ENCODE results near the gene OASL. TPM values are rescaled to one million over a fixed set of nuclear protein-coding genes. Genes with fewer than 3 reads are reported as not detected.

The OASL gene
- total and polyA plus RNA-seq, 2 experiments from 2014 or later, result 0.27 to 0.47 TPM

DNA sequence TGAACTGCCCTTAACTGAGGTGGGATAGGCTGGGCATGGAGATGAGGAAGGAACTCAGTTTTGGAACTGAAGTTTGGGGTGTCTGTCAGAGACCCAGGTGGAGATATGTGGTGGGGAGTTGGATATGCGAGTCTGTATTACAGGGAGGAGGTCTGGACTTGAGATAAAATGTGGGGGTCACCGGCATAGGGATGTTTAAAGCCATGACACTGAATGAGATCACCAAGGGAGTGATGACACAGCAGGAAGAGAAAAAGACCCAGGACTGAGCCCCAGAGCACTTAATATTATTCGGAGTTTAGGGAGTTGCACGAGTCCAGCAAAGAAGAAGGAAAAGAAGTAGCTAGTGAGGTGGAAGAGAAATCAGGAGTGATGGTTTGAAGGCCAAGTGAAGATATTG is 4.0 kb upstream of the OASL start:
- H3K9me2 ChIP-seq (replicated peaks; ENCODE audit: insufficient read depth), result no peaks in the 10 kb centered on the region
- H3K4me1 ChIP-seq (ENCODE audit: insufficient read depth), result no peaks in the 10 kb centered on the region
- no peaks in the 10 kb centered on the region for H3K9me3 ChIP-seq (ENCODE audit: low read depth)
- H3K79me2 ChIP-seq, result no peaks in the 10 kb centered on the region
- H4K20me1 ChIP-seq (ENCODE audit: insufficient read depth, poor library complexity, severe bottlenecking), result no peaks in the 10 kb centered on the region
- no peaks in the 10 kb centered on the region for H3K27me3 ChIP-seq
- H3K4me2 ChIP-seq, result no peak overlapping the region
- no peaks in the 10 kb centered on the region for H3K36me3 ChIP-seq (replicated peaks; ENCODE audit: insufficient read depth, low read depth)
- WGBS (ENCODE audit: low lambda C conversion rate, missing lambda C conversion rate), result 84% methylated on average over 4 of the region's 4 CpGs
- no peak overlapping the region for H3K4me3 ChIP-seq
- TF ChIP-seq, protein P1, sequence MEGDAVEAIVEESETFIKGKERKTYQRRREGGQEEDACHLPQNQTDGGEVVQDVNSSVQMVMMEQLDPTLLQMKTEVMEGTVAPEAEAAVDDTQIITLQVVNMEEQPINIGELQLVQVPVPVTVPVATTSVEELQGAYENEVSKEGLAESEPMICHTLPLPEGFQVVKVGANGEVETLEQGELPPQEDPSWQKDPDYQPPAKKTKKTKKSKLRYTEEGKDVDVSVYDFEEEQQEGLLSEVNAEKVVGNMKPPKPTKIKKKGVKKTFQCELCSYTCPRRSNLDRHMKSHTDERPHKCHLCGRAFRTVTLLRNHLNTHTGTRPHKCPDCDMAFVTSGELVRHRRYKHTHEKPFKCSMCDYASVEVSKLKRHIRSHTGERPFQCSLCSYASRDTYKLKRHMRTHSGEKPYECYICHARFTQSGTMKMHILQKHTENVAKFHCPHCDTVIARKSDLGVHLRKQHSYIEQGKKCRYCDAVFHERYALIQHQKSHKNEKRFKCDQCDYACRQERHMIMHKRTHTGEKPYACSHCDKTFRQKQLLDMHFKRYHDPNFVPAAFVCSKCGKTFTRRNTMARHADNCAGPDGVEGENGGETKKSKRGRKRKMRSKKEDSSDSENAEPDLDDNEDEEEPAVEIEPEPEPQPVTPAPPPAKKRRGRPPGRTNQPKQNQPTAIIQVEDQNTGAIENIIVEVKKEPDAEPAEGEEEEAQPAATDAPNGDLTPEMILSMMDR (IDR thresholded peaks at IDR 0.05; ENCODE audit: poor library complexity), result no peak
- TF ChIP-seq EZH2phosphoT487 (IDR thresholded peaks at IDR 0.05; ENCODE audit: low read depth, severe bottlenecking, unreplicated experiment) (no peak), EZH2 (IDR thresholded peaks at IDR 0.05; ENCODE audit: borderline replicate concordance) (no peak)
- no peak overlapping the region for H3K27ac ChIP-seq
- no peak for DNase-seq (ENCODE audit: low spot score)
- H2AFZ ChIP-seq, result no peak overlapping the region

DNA sequence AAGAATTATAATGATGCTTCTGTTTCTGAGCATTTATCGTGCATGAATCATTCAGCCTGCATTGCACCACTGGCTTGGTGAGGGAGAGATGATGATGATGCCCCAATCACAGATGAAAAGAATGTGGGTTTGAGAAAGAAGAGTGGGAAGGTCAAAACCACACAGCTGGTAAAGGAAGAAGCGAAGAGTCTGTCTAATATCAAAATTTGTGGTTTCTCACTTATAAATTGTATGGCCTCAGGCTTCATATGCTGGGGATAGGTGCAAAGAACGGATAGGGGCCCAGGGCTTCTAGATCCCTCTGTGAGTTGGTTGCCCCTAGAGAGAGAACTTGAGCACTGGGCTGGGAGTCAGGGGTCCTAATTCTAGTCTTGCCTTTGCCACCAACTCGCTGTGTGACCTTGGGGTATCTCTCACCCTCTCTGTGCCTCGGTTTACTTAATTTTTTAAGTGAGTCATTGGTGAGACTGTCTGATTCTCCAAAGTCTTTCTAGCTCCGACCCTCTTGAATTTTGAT is 2.2 kb downstream of the OASL start:
- no peak overlapping the region for H3K4me3 ChIP-seq
- no peaks in the 10 kb centered on the region for H3K36me3 ChIP-seq (replicated peaks; ENCODE audit: insufficient read depth, low read depth)
- no peak overlapping the region for H3K4me2 ChIP-seq
- TF ChIP-seq, protein P1 (IDR thresholded peaks at IDR 0.05; ENCODE audit: poor library complexity), result no peak
- TF ChIP-seq EZH2phosphoT487 (IDR thresholded peaks at IDR 0.05; ENCODE audit: low read depth, severe bottlenecking, unreplicated experiment) (no peak), EZH2 (IDR thresholded peaks at IDR 0.05; ENCODE audit: borderline replicate concordance) (no peak)
- no peaks in the 10 kb centered on the region for H3K4me1 ChIP-seq (ENCODE audit: insufficient read depth)
- H4K20me1 ChIP-seq (ENCODE audit: insufficient read depth, poor library complexity, severe bottlenecking), result no peaks in the 10 kb centered on the region
- H2AFZ ChIP-seq, result no peak overlapping the region
- WGBS (ENCODE audit: low lambda C conversion rate, missing lambda C conversion rate), result 85% methylated on average over 6 of the region's 6 CpGs
- no peak overlapping the region for H3K27ac ChIP-seq
- peak; percentile 5 for DNase-seq (ENCODE audit: low spot score)
- no peaks in the 10 kb centered on the region for H3K79me2 ChIP-seq
- no peaks in the 10 kb centered on the region for H3K9me3 ChIP-seq (ENCODE audit: low read depth)
- no peaks in the 10 kb centered on the region for H3K27me3 ChIP-seq
- H3K9me2 ChIP-seq (replicated peaks; ENCODE audit: insufficient read depth), result no peaks in the 10 kb centered on the region

GRCh38 chr12:121034616-121035305 is 4.3 kb downstream of the OASL start:
- Histone ChIP-seq H3K9me3 (ENCODE audit: low read depth) (no peaks in the 10 kb centered on the region), H4K20me1 (ENCODE audit: insufficient read depth, poor library complexity, severe bottlenecking) (no peaks in the 10 kb centered on the region), H3K36me3 (replicated peaks; ENCODE audit: insufficient read depth, low read depth) (no peaks in the 10 kb centered on the region), H3K4me2 (no peak overlapping the region), H3K4me3 (no peak overlapping the region), H3K27me3 (no peaks in the 10 kb centered on the region), H3K9me2 (replicated peaks; ENCODE audit: insufficient read depth) (no peaks in the 10 kb centered on the region), H2AFZ (no peak overlapping the region), H3K79me2 (no peaks in the 10 kb centered on the region), H3K4me1 (ENCODE audit: insufficient read depth) (no peaks in the 10 kb centered on the region), H3K27ac (no peak overlapping the region)
- DNase-seq (ENCODE audit: low spot score), result no peak
- no peak for TF ChIP-seq EZH2phosphoT487 (IDR thresholded peaks at IDR 0.05; ENCODE audit: low read depth, severe bottlenecking, unreplicated experiment)
- TF ChIP-seq, protein P1 (IDR thresholded peaks at IDR 0.05; ENCODE audit: poor library complexity), result no peak
- WGBS (ENCODE audit: low lambda C conversion rate, missing lambda C conversion rate), result 91% methylated on average over 9 of the region's 9 CpGs
